Endothelial cell of hepatic sinusoid (primary cell): ENCODE data around the gene SLC26A2.

Experiments
- in situ Hi-C: cut with HindIII; loops from 2 replicates; pipeline ENCODE4 v1.10.0; 2017; ENCODE audit warnings: low sequenced_read_pairs

The SLC26A2 gene

GRCh38 chr5:149959406-149960236, 937 bp upstream of the SLC26A2 start:
- in situ Hi-C loops = loop anchor here (5.0 kb wide), 1 partner anchor 67 kb away; no protein-coding TSS in a partner anchor

DNA sequence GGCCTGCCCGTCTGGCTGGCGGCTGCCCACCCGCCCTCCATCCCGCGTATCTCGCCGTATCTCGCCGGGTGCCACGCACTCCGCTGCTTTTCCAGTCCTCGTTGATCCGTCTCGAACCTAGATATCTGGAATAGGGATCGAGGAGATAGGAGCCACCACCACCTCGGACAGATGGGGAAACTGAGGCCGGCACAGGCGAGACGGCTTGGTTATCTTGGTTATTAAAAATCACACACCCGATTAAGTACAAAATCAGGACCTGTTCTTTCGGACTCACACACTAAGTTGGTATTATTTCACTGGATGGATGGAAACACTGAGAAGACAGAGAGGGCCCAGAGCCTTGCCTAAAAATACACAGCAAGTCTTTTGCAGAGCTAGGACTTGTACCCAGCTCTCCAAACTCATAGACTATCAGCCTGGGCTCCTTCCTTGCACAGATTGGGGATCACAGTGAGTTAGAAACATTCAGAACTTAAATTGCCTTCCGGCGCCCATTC, 678 bp downstream of the SLC26A2 start:
- in situ Hi-C loops = loop anchor here (5.0 kb wide), 1 partner anchor 69 kb away; no protein-coding TSS in a partner anchor

GRCh38 chr5:149961957-149962409, 1.4 kb downstream of the SLC26A2 start:
- in situ Hi-C loops = loop anchor here (5.0 kb wide), 1 partner anchor 70 kb away; no protein-coding TSS in a partner anchor

DNA sequence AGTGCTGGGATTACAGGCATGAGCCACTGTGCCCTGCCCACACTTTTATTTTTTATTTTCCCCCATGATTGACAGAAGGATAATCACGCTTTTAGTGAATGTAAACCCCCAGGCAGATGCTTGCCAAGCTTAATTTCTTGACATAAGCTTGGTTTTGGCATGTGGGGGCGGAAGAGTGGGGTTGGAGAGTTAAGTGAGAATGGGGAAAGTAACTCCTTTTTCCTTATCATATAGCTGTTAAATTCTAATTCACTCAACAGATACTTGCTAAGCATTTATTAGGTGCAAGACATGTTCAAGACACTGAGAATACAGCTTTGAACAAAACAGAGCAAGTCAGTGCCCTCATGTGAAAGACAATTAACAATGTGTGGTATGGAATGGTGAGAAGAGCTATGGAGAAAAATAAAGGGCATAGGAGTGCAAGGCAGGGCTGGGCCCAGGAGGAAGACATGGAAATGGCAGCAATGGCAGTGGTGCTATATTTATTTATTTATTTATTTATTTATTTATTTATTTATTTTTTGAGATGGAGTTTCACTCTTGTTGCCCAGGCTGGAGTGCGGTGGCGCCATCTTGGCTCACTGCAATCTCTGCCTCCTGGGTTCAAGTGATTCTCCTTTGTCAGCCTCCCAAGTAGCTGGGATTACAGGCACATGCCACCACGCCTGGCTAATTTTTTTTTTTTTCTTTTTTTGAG, 2.2 kb downstream of the SLC26A2 start:
- in situ Hi-C loops = loop anchor here (5.0 kb wide), 1 partner anchor 70 kb away; no protein-coding TSS in a partner anchor

DNA sequence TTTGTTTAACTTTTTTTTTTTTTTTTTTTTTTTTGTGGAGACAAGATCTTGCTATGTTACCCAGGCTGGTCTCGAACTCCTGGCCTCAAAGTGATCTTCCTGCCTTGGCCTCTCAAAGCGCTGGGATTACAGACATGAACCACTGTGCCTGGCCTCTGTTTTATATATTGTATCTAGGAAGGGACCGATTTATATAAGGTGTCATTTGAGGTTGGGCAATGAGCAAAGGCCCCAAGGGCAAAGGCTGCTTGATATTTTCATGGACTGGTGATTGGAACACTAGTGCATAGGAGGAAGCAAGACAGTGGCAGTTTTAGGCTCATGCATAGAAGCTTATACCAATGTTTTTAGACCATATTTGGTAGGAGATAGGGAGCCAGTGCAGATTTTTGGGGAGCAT, 3.2 kb downstream of the SLC26A2 start:
- in situ Hi-C loops = loop anchor here (5.0 kb wide), 1 partner anchor 71 kb away; no protein-coding TSS in a partner anchor

DNA sequence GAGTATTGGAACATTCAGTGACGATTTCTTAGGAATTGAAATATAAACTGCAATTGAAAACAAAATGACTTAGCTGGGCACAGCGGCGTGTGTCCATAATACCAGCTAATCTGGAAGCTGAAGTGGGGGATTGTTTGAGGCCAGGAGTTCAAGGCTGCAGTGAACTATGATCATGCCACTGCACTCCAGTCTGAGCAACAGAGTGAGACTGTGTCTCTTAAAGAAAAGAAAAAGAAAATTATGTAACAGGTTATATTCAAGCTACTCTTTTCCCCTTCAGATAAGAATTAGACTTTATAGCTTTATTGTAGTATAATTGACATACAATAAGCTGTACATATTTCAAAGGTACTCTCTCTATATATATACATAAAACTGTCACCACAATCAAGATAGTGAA, 6.4 kb downstream of the SLC26A2 start:
- in situ Hi-C loops = no loop called here

DNA sequence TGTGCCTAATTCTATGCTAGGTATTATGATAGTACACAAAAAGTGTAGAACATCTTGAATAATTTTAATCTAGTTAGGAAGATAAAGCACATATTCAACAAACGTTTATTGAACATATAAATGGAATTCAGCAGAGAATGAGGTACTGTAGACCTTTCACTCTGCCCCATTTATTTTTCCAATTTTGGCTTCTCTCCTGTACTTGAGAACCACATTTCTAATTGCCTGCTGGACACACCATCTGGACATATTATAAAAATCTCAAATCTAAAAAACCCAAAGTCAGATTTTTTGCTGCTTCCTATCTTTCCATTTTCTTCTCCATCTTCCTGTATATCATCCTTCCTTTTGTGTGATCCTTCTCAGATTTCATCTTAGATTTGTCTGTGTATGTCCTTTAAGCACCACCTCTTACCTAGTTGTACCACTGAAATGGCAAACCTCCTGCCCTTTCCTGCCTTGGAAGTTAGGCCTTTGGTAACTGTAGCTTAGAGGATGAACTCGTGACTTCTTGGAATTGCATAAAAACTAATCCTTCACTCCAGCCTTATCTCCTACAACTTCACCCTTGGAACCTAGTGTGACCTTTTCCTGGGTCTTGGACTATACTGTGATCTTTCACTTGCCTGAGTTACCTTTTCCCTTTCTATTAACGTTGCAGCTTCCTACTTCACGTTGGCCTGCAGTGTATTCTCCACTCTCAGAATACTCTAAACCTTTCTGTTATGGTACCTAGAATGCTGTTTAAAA, 8.8 kb downstream of the SLC26A2 start:
- in situ Hi-C loops = no loop called here

GRCh38 chr5:149975409-149975808, 14.9 kb downstream of the SLC26A2 start:
- in situ Hi-C loops = no loop called here

DNA sequence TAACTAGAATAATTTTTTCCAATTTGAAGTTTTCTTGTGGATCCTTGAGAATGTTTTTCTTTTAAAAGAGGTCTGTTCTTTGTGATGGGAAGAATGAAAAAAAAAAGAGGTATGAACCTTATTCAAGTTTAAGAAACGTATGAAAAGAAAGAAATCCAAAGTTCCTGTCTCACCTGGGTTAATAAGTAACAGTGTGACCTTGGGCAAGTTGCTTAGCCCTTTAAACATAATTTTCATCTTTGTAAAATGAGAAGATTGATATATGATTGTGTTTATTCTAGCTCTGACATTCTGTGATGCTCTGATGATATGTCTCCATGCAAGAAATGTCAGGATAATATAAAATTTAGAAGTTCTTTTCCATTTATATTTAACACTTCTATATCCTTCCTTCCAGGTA, 19.3 kb downstream of the SLC26A2 start:
- in situ Hi-C loops = loop anchor here (5.0 kb wide), 1 partner anchor 313 kb away; no protein-coding TSS in a partner anchor

DNA sequence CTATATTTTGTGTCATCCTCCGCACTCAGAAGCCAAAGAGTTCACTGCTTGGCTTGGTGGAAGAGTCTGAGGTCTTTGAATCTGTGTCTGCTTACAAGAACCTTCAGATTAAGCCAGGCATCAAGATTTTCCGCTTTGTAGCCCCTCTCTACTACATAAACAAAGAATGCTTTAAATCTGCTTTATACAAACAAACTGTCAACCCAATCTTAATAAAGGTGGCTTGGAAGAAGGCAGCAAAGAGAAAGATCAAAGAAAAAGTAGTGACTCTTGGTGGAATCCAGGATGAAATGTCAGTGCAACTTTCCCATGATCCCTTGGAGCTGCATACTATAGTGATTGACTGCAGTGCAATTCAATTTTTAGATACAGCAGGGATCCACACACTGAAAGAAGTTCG, 20.6 kb downstream of the SLC26A2 start:
- in situ Hi-C loops = loop anchor here (5.0 kb wide), 1 partner anchor 314 kb away; no protein-coding TSS in a partner anchor

DNA sequence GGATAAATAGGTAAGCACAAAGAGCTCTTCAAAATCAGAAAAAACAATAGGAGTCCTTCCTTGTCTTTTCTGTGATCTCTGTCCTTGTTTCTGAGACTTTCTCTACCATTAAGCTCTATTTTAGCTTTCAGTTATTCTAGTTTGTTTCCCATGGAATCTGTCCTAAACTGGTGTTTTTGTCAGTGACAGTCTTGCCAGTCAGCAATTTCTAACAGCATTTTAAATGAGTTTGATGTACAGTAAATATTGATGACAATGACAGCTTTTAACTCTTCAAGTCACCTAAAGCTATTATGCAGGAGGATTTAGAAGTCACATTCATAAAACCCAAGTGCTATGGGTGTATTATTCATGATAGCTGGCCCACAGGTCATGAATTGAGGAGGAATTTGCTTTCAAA, 21.9 kb downstream of the SLC26A2 start:
- in situ Hi-C loops = loop anchor here (5.0 kb wide), 1 partner anchor 315 kb away; no protein-coding TSS in a partner anchor

- in situ Hi-C loops = loop anchor here (5.0 kb wide), 1 partner anchor 151 kb away; no protein-coding TSS in a partner anchor
Observed at GRCh38 chr5:149988126-149988525, 27.6 kb downstream of the SLC26A2 start.

GRCh38 chr5:149990518-149991376, 30.2 kb downstream of the SLC26A2 start:
- in situ Hi-C loops = no loop called here

GRCh38 chr5:149993471-149993870, 32.9 kb downstream of the SLC26A2 start:
- in situ Hi-C loops = no loop called here

GRCh38 chr5:149995385-149996204, 35.0 kb downstream of the SLC26A2 start:
- in situ Hi-C loops = no loop called here

GRCh38 chr5:149996205-149996890, 35.8 kb downstream of the SLC26A2 start:
- in situ Hi-C loops = no loop called here

DNA sequence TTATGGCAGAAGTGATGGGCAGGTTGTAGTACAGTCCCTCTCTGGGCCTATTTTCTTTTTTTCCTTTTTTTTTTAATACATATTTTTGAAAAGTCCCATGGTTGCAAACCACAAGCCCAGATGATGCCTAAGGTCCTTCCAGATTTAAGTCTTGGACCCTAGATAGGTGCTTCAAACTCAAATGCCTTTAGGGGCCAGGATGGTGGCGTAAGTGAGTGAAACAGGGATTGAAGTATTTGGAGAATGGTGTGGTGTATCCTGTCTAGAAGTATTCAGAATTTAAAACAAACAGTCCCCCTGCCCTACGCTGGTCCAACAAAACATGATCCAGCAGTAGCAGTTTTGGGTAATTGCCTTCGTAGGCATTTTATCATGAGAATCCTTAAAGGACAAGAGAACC, 37.7 kb downstream of the SLC26A2 start:
- in situ Hi-C loops = no loop called here

DNA sequence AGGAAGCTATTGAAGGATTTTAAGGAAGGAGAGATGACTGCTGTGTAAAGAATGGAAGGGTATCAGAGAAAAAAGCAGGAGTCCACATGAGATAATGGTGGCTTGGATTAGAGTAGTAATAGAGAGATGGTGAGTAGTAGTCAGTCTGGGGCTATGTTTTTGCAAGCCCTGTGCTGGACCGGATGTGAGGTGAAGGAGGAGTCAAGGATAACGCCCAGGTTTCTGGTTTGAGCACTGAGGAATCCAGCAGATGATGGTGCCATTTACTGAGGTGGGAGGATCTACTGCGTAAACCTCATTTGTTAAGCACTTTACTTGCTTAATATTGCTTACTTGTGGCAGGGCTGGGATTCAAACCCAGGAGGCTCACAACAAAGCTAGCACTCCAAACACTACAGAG, 38.8 kb downstream of the SLC26A2 start:
- in situ Hi-C loops = no loop called here
